GM12878 (cell line): ENCODE results near the gene DCC. TPM values are rescaled to one million over a fixed set of nuclear protein-coding genes. Genes with fewer than 3 reads are reported as not detected.

Source experiments
- ATAC-seq: fragments of 200-7000 bp; cut with Tn5 transposase; 3 replicates; pipeline ENCODE4 v1.9.1; 2020; ENCODE audit warnings: mild to moderate bottlenecking, moderate library complexity
- BruUV-seq: library from RNA; stranded (reverse); fragments of 400-500 nt; replicated peaks from 2 replicates; lab custom pipeline; 2021; lab: Mats Ljungman, UMichigan
- CTCF ChIA-PET: fragments of 300-600 bp; sonication (Branson Sonifier 250); formaldehyde crosslinking; extraction: SDS; loops from one replicate; lab custom pipeline; 2021; ENCODE audit warnings: inconsistent platforms; lab: Yijun Ruan, JAX
- POLR2A ChIA-PET: fragments of 350-600 bp; formaldehyde crosslinking; extraction: SDS; loops from one replicate; lab custom pipeline; 2021; ENCODE audit warnings: inconsistent platforms; lab: Charles Lee
- RAD21 ChIA-PET: fragments of 300-600 bp; sonication (Branson Sonifier 250); formaldehyde crosslinking; loops from one replicate; lab custom pipeline; 2023; ENCODE audit warnings: antibody characterized with exemption; ENCODE audit not compliant: unreplicated experiment; lab: Charles Lee
- SMC1A ChIA-PET: fragments of 300-600 bp; sonication (Branson Sonifier 250); formaldehyde crosslinking; loops from one replicate; lab custom pipeline; 2023; ENCODE audit not compliant: unreplicated experiment, uncharacterized antibody; lab: Charles Lee
- DNase-seq: peaks from one replicate; pipeline ENCODE4 v3.0.0-alpha.2; 2011; ENCODE audit warnings: low read depth, low spot score
- FAIRE-seq: peaks from 3 replicates; lab custom pipeline; 2011; peaks lifted over from hg19 to GRCh38; lab: Jason Lieb, UNC
- H2AFZ ChIP-seq: 2 replicates; pipeline ENCODE4 v1.6.0; 2011; ENCODE audit warnings: low read depth, low read length, control low read depth; ENCODE audit not compliant: control insufficient read depth
- H3K27ac ChIP-seq: 2 replicates; pipeline ENCODE4 v1.5.1; 2011; ENCODE audit warnings: control low read depth; ENCODE audit not compliant: control insufficient read depth, insufficient read depth
- H3K27me3 ChIP-seq, 2 experiments: replicated peaks in 1 of 2; 2 replicates each; pipeline versions ENCODE4 v1.6.0 to v1.6.1; 2011; ENCODE audit warnings: low read length in 1 of 2; ENCODE audit not compliant: control insufficient read depth in 2 of 2, insufficient read depth in 2 of 2
- H3K36me3 ChIP-seq, 2 experiments: 2 replicates each; pipeline ENCODE4 v1.5.1; 2011; ENCODE audit warnings: low read length in 1 of 2; ENCODE audit not compliant: control insufficient read depth in 2 of 2, insufficient read depth in 2 of 2
- H3K4me1 ChIP-seq: 2 replicates; pipeline ENCODE4 v1.6.1; 2011; ENCODE audit warnings: mild to moderate bottlenecking, low read length, moderate library complexity, mixed read lengths; ENCODE audit not compliant: control insufficient read depth, insufficient read depth
- H3K4me2 ChIP-seq: 2 replicates; pipeline ENCODE4 v1.6.0; 2011; ENCODE audit warnings: control low read depth; ENCODE audit not compliant: control insufficient read depth, insufficient read depth
- H3K4me3 ChIP-seq: fragments of 200-600 bp; sonication (generic); 2 replicates; pipeline ENCODE4 v1.5.1; 2016
- H3K79me2 ChIP-seq: 2 replicates; pipeline ENCODE4 v1.6.0; 2011; ENCODE audit warnings: low read length; ENCODE audit not compliant: control insufficient read depth, insufficient read depth
- H3K9ac ChIP-seq: 2 replicates; pipeline ENCODE4 v1.8.0; 2011; ENCODE audit warnings: low read length, control low read depth, mixed read lengths; ENCODE audit not compliant: control insufficient read depth, insufficient read depth
- H3K9me3 ChIP-seq: replicated peaks from 3 replicates; pipeline ENCODE4 v1.5.1; 2011; ENCODE audit warnings: mild to moderate bottlenecking, low read length; ENCODE audit not compliant: control insufficient read depth, insufficient read depth
- H4K20me1 ChIP-seq: 2 replicates; pipeline ENCODE4 v1.6.0; 2011; ENCODE audit not compliant: control insufficient read depth, insufficient read depth
- ATF3 ChIP-seq: IDR thresholded peaks from 2 replicates; pipeline ENCODE4 v1.6.1; 2011; ENCODE audit warnings: low read depth, mild to moderate bottlenecking, low read length, moderate library complexity, borderline replicate concordance; ENCODE audit errors: extremely low read depth
- BHLHE40 ChIP-seq, 2 experiments: fragments of 450-650 bp in 1 of 2; IDR thresholded peaks; 2 replicates each; pipeline ENCODE4 v1.6.1; 2011 to 2017; ENCODE audit warnings: low read depth in 2 of 2, borderline replicate concordance in 1 of 2, improper control_type of control experiment in 1 of 2, low read length in 1 of 2, mild to moderate bottlenecking in 1 of 2
- CREB1 ChIP-seq: IDR thresholded peaks from 2 replicates; pipeline ENCODE4 v1.6.1; 2012; ENCODE audit warnings: low read depth, mild to moderate bottlenecking, inconsistent platforms
- FOXK2 ChIP-seq: fragments of 450-650 bp; IDR thresholded peaks from 2 replicates; pipeline ENCODE4 v1.6.1; 2017; ENCODE audit warnings: mild to moderate bottlenecking, moderate library complexity
- GABPA ChIP-seq: IDR thresholded peaks from 2 replicates; pipeline ENCODE4 v1.6.1; 2014; ENCODE audit warnings: antibody characterized with exemption, low read depth, mild to moderate bottlenecking, inconsistent platforms
- NR2C2 ChIP-seq: IDR thresholded peaks from 2 replicates; pipeline ENCODE4 v1.6.1; 2011; ENCODE audit warnings: borderline replicate concordance, low read depth; ENCODE audit not compliant: control insufficient read depth, insufficient read length
- RELA ChIP-seq: fragments of 450-650 bp; IDR thresholded peaks from 2 replicates; pipeline ENCODE4 v1.8.0; 2014; ENCODE audit warnings: borderline replicate concordance; ENCODE audit not compliant: partially characterized antibody
- RFX5 ChIP-seq: IDR thresholded peaks from 2 replicates; pipeline ENCODE4 v1.6.1; 2011; ENCODE audit warnings: low read depth, low read length, improper control_type of control experiment
- SP1 ChIP-seq: IDR thresholded peaks from one replicate; pipeline ENCODE4 v1.6.1; 2011; ENCODE audit warnings: low read depth, low read length
- ZNF24 ChIP-seq: fragments of 450-650 bp; IDR thresholded peaks from 2 replicates; pipeline ENCODE4 v1.6.1; 2017; ENCODE audit warnings: antibody characterized with exemption, mild to moderate bottlenecking
- ZNF274 ChIP-seq: IDR thresholded peaks from one replicate; pipeline ENCODE4 v1.8.0; 2011; ENCODE audit not compliant: insufficient read length, insufficient read depth
- ZSCAN29 ChIP-seq: fragments of 450-650 bp; IDR thresholded peaks from 2 replicates; pipeline ENCODE4 v1.6.1; 2017; ENCODE audit warnings: mild to moderate bottlenecking, moderate library complexity
- WGBS: methylation state at CpG from one replicate; pipeline ENCODE4 v1.1.6; 2016; ENCODE audit warnings: low lambda C conversion rate; ENCODE audit not compliant: insufficient replicate concordance, insufficient coverage; ENCODE audit errors: missing lambda C conversion rate; 5-methylcytosine and 5-hydroxymethylcytosine counted together
- in situ Hi-C: fragments of 300-500 bp; cut with MboI; formaldehyde crosslinking; loops from 9 replicates; pipeline ENCODE4 v1.14.3; 2018; ENCODE audit warnings: mixed read lengths
- intact Hi-C: fragments of 100-400 bp; cut with micrococcal nuclease; formaldehyde crosslinking; loops from one replicate; pipeline ENCODE4 v1.14.2; 2022; ENCODE audit not compliant: unreplicated experiment
- polyA plus RNA-seq, 11 experiments: library from polyadenylated mRNA; depleted of rRNA in 4 of 11; unstranded in 6 of 11; stranded (reverse) in 5 of 11; fragments of >200 nt; fragmentation: Nextera tagmentation in 4 of 11; fragmentation: Illumina TruSeq in 1 of 11; extraction: Ambion mirVana in 4 of 11; extraction: Trizol in 1 of 11; gene quantifications; 1 replicate in 1 of 11; 2 replicates in 10 of 11; pipeline versions ENCODE4 v1.2.1 to v1.2.3, GENCODE V29; 2011 to 2016; ENCODE audit warnings: inconsistent platforms in 2 of 11, missing spikeins in 2 of 11, low read depth in 1 of 11
- total RNA-seq, 4 experiments: library from RNA; depleted of rRNA in 3 of 4; stranded (reverse); fragments of >200 nt in 3 of 4; fragmentation: Illumina TruSeq in 1 of 4; extraction: Trizol in 1 of 4; gene quantifications; 2 replicates each; pipeline versions ENCODE4 v1.2.1 to v1.2.3, GENCODE V29; 2013 to 2021

DCC gene
- total and polyA plus RNA-seq, 10 of the 15 experiments (the other 5 are each of a cell fraction or from before 2014, with no cell fraction given): 0.01 TPM; not detected in 9

- H3K27ac ChIP-seq: no peak overlapping the region
- H3K4me1 ChIP-seq: no peaks in the 10 kb centered on the region
- H2AFZ ChIP-seq: no peak overlapping the region
- ChIA-PET SMC1A (no interaction called here), RAD21 (no interaction called here), POLR2A (no interaction called here), CTCF (no interaction called here)
- ATAC-seq: no peak
- H3K4me3 ChIP-seq: no peak overlapping the region
- in situ Hi-C loops: no loop called here
- H3K36me3 ChIP-seq: no peaks in the 10 kb centered on the region
- WGBS: 41% methylated on average over 6 of the region's 6 CpGs
- TF ChIP-seq ZSCAN29 (no peak), NR2C2 (no peak), FOXK2 (no peak), RFX5 (no peak), ATF3 (no peak), SP1 (no peak), BHLHE40 (IDR thresholded peaks at IDR 0.05; ENCODE audit: borderline replicate concordance in 1 of 2, low read depth in 2 of 2, low read length in 1 of 2) (no peak), GABPA (no peak), RELA (no peak), CREB1 (no peak), ZNF24 (no peak), ZNF274 (no peak)
- no peak for FAIRE-seq
- no peaks in the 10 kb centered on the region for H4K20me1 ChIP-seq
- no peaks in the 10 kb centered on the region for H3K9me3 ChIP-seq
- no peak for DNase-seq
- no peaks in the 10 kb centered on the region for H3K79me2 ChIP-seq
- intact Hi-C loops: no loop called here
- no peak overlapping the region for H3K4me2 ChIP-seq
- H3K9ac ChIP-seq: no peak overlapping the region
- BruUV-seq: no TSS peak
- H3K27me3 ChIP-seq: no peaks in the 10 kb centered on the region
These were observed 1086.7 kb downstream of the DCC start for GRCh38 chr18:53426666-53427184.
